ENCODE measurements around the gene HINT3.

HINT3 gene

GRCh38 chr6:125983246-125983945 lies 26.8 kb downstream of the HINT3 start:
- TF ChIP-seq CTCF (IDR thresholded peaks at IDR 0.05) (no peak), ZFX (IDR thresholded peaks at IDR 0.05; ENCODE audit: borderline replicate concordance) (no peak)
- H3K27ac ChIP-seq, result no peak overlapping the region

GRCh38 chr6:125984311-125984710 lies 27.7 kb downstream of the HINT3 start:
- TF ChIP-seq CTCF (IDR thresholded peaks at IDR 0.05) (no peak), ZFX (IDR thresholded peaks at IDR 0.05; ENCODE audit: borderline replicate concordance) (no peak)
- no peak overlapping the region for H3K27ac ChIP-seq

- H3K27ac ChIP-seq, result peak overlapping the region; percentile 81
- TF ChIP-seq CTCF (IDR thresholded peaks at IDR 0.05), result no peak
These were observed 29.0 kb downstream of the HINT3 start for GRCh38 chr6:125985522-125985921.

GRCh38 chr6:125985979-125986300 lies 29.4 kb downstream of the HINT3 start:
- H3K27ac ChIP-seq, result peak overlapping the region; percentile 81
- TF ChIP-seq CTCF (IDR thresholded peaks at IDR 0.05) (no peak), ZFX (IDR thresholded peaks at IDR 0.05; ENCODE audit: borderline replicate concordance) (no peak)

GRCh38 chr6:125986301-125987025 lies 29.9 kb downstream of the HINT3 start, which contains the start of gene TRMT11:
TSS of gene TRMT11 (plus strand) at chr6:125986540. CDS start at chr6:125986551, 11 bp downstream.
- H3K27ac ChIP-seq, result peak within 1 kb of the TSS; percentile 81
- TF ChIP-seq CTCF (IDR thresholded peaks at IDR 0.05) (no peak), ZFX (IDR thresholded peaks at IDR 0.05; ENCODE audit: borderline replicate concordance) (no peak)

- TF ChIP-seq CTCF (IDR thresholded peaks at IDR 0.05) (no peak), ZFX (IDR thresholded peaks at IDR 0.05; ENCODE audit: borderline replicate concordance) (no peak)
- peak overlapping the region; percentile 81 for H3K27ac ChIP-seq
These were observed 30.6 kb downstream of the HINT3 start for GRCh38 chr6:125987026-125987617.

GRCh38 chr6:125988280-125988679 lies 31.7 kb downstream of the HINT3 start:
- TF ChIP-seq ZFX (IDR thresholded peaks at IDR 0.05; ENCODE audit: borderline replicate concordance), result no peak

More at GRCh38 chr6:125988280-125988679, 31.7 kb downstream of the HINT3 start:
- no peak overlapping the region for H3K27ac ChIP-seq
